ENCODE measurements around the gene SUPV3L1.

- TF ChIP-seq CTCF (IDR thresholded peaks at IDR 0.05; ENCODE audit: insufficient read depth, low read length, poor library complexity, severe bottlenecking) (no peak), EZH2phosphoT487 (conservative IDR thresholded peaks at IDR 0.05; ENCODE audit: low read length) (no peak)
Measured at GRCh38 chr10:69232252-69232651, 52.2 kb downstream of the SUPV3L1 start.
